ENCODE data around the gene NRG2. TPM values are rescaled to one million over a fixed set of nuclear protein-coding genes. Genes with fewer than 3 reads are reported as not detected.
A peak's percentile ranks its signal among the peaks of the same experiment; 100 is the strongest.

The NRG2 gene
- total and polyA plus RNA-seq, 7 experiments from 2014 or later = 0.05 to 0.22 (median 0.12) TPM; not detected in 3

DNA sequence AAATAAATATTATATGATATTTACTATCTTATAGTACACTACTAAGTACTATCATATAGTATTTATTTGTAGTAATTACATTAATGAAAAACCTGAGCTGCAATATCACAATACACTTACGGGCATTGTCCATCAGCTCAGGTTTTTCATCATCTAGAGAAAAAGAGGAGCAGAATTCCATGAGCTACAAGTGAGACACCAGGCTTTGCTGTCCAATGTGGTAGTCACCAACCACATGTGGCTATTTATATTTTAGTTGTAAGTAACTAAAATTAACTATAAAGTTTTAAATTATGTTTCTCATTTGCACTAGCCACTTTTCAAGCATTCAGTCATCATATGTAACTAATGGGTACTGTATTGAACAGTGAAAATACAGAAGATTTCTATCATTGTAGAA lies 13.8 kb upstream of the NRG2 start:
- Histone ChIP-seq H3K4me3 (ENCODE audit: low read length) (no peak overlapping the region), H3K27ac (ENCODE audit: low read depth, low read length) (no peak overlapping the region), H3K36me3 (ENCODE audit: control insufficient read depth in 2 of 3, insufficient read depth in 3 of 3, low read length in 3 of 3) (no peaks in the 10 kb centered on the region), H3K4me1 (ENCODE audit: control insufficient read depth in 2 of 2, insufficient read depth in 2 of 2, low read length in 2 of 2) (no peaks in the 10 kb centered on the region), H3K9me3 (ENCODE audit: control insufficient read depth in 2 of 3, low read length in 3 of 3) (no peaks in the 10 kb centered on the region), H3K27me3 (ENCODE audit: control insufficient read depth in 2 of 2, insufficient read depth in 2 of 2, low read length in 2 of 2) (no peaks in the 10 kb centered on the region)
- Mint-ChIP-seq H3K27ac (no peak overlapping the region), H3K4me3 (no peak overlapping the region), H3K4me1 (no peaks in the 10 kb centered on the region), H3K9me3 (no peaks in the 10 kb centered on the region), H3K36me3 (no peaks in the 10 kb centered on the region), H3K27me3 (peaks cover 0 to 11% (median 9%) of the 10 kb centered on the region in 5 donors)
- intact Hi-C loops (cut with micrococcal nuclease) = no loop called here
- CTCF ChIA-PET = interaction anchor here (0.7 kb wide), 1 partner anchor 86 kb away, joined by 4 read pairs; no protein-coding TSS in a partner anchor
- no peak for DNase-seq
- no peak for ATAC-seq
- POLR2A ChIA-PET = no interaction called here

GRCh38 chr5:140055152-140055551 lies 12.1 kb upstream of the NRG2 start:
- ATAC-seq = no peak
- POLR2A ChIA-PET = no interaction called here
- no peak overlapping the region for H3K27ac ChIP-seq (ENCODE audit: low read depth, low read length)
- no peaks in the 10 kb centered on the region for H3K4me1 ChIP-seq (ENCODE audit: control insufficient read depth in 2 of 2, insufficient read depth in 2 of 2, low read length in 2 of 2)
- intact Hi-C loops (cut with micrococcal nuclease) = no loop called here
- CTCF ChIA-PET = interaction anchor here (1.0 kb wide), 1 partner anchor 86 kb away, joined by 3 read pairs; no protein-coding TSS in a partner anchor
- no peaks in the 10 kb centered on the region for H3K9me3 ChIP-seq (ENCODE audit: control insufficient read depth in 2 of 3, low read length in 3 of 3)
- H3K4me1 Mint-ChIP-seq = no peaks in the 10 kb centered on the region
- peaks cover 0 to 16% (median 10%) of the 10 kb centered on the region in 5 donors for H3K27me3 Mint-ChIP-seq
- H3K27me3 ChIP-seq (ENCODE audit: control insufficient read depth in 2 of 2, insufficient read depth in 2 of 2, low read length in 2 of 2) = no peaks in the 10 kb centered on the region
- DNase-seq = no peak
- H3K4me3 ChIP-seq (ENCODE audit: low read length) = no peak overlapping the region
- H3K36me3 Mint-ChIP-seq = no peaks in the 10 kb centered on the region
- no peaks in the 10 kb centered on the region for H3K36me3 ChIP-seq (ENCODE audit: control insufficient read depth in 2 of 3, insufficient read depth in 3 of 3, low read length in 3 of 3)
- no peaks in the 10 kb centered on the region for H3K9me3 Mint-ChIP-seq
- no peak overlapping the region for H3K27ac Mint-ChIP-seq
- H3K4me3 Mint-ChIP-seq = no peak overlapping the region

- no peak overlapping the region for H3K4me3 Mint-ChIP-seq
- Histone ChIP-seq H3K27ac (ENCODE audit: low read depth, low read length) (no peak overlapping the region), H3K4me1 (ENCODE audit: control insufficient read depth in 2 of 2, insufficient read depth in 2 of 2, low read length in 2 of 2) (no peaks in the 10 kb centered on the region), H3K36me3 (ENCODE audit: control insufficient read depth in 2 of 3, insufficient read depth in 3 of 3, low read length in 3 of 3) (no peaks in the 10 kb centered on the region), H3K9me3 (ENCODE audit: control insufficient read depth in 2 of 3, low read length in 3 of 3) (no peaks in the 10 kb centered on the region), H3K27me3 (ENCODE audit: control insufficient read depth in 2 of 2, insufficient read depth in 2 of 2, low read length in 2 of 2) (no peaks in the 10 kb centered on the region), H3K4me3 (ENCODE audit: low read length) (no peak overlapping the region)
- ATAC-seq (no peak), DNase-seq (no peak)
- H3K27ac Mint-ChIP-seq = no peak overlapping the region
- H3K4me1 Mint-ChIP-seq = no peaks in the 10 kb centered on the region
- peaks cover 0 to 17% (median 12%) of the 10 kb centered on the region in 5 donors for H3K27me3 Mint-ChIP-seq
- ChIA-PET POLR2A (no interaction called here), CTCF (interaction anchor here (1.0 kb wide), 1 partner anchor 85 kb away, joined by 3 read pairs; no protein-coding TSS in a partner anchor)
- H3K9me3 Mint-ChIP-seq = no peaks in the 10 kb centered on the region
- no peaks in the 10 kb centered on the region for H3K36me3 Mint-ChIP-seq
- intact Hi-C loops (cut with micrococcal nuclease) = no loop called here
Measured at GRCh38 chr5:140054086-140054689, 11.1 kb upstream of the NRG2 start.

GRCh38 chr5:140051950-140052349 lies 8.9 kb upstream of the NRG2 start:
- Mint-ChIP-seq H3K9me3 (no peaks in the 10 kb centered on the region), H3K4me1 (no peaks in the 10 kb centered on the region), H3K27me3 (peaks cover 12 to 32% (median 26%) of the 10 kb centered on the region in 5 donors), H3K27ac (no peak overlapping the region), H3K4me3 (no peak overlapping the region), H3K36me3 (no peaks in the 10 kb centered on the region)
- Histone ChIP-seq H3K4me3 (ENCODE audit: low read length) (no peak overlapping the region), H3K4me1 (ENCODE audit: control insufficient read depth in 2 of 2, insufficient read depth in 2 of 2, low read length in 2 of 2) (no peaks in the 10 kb centered on the region), H3K27ac (ENCODE audit: low read depth, low read length) (no peak overlapping the region), H3K36me3 (ENCODE audit: control insufficient read depth in 2 of 3, insufficient read depth in 3 of 3, low read length in 3 of 3) (no peaks in the 10 kb centered on the region), H3K9me3 (ENCODE audit: control insufficient read depth in 2 of 3, low read length in 3 of 3) (no peaks in the 10 kb centered on the region), H3K27me3 (ENCODE audit: control insufficient read depth in 2 of 2, insufficient read depth in 2 of 2, low read length in 2 of 2) (no peaks in the 10 kb centered on the region)
- no peak for DNase-seq
- ChIA-PET POLR2A (no interaction called here), CTCF (no interaction called here)
- intact Hi-C loops (cut with micrococcal nuclease) = no loop called here
- ATAC-seq = no peak

GRCh38 chr5:140049713-140050112 lies 6.6 kb upstream of the NRG2 start:
- CTCF ChIA-PET = no interaction called here

DNA sequence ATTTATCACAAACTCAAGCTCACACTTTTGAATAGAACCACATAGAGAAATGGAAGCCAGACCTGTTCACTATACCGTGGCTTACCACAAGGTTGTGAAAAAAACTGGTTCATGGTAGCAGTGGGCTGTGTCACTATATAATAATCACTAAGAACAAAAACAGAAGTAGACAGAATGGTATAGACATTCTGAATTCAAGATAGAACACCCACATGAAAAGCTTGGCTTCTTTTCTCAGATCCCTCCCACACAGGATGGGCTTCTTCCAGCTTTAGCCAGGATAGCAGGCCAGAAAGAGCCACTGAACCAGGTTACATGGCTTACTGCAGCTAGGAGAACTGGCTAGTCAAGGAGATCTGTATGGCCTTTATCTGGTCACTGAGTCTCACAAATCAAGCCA lies 6.1 kb upstream of the NRG2 start:
- Mint-ChIP-seq H3K4me1 (peaks cover 0 to 7% (median 4%) of the 10 kb centered on the region in 7 donors), H3K36me3 (peaks cover 0 to 4% (median 0%) of the 10 kb centered on the region in 5 donors), H3K27me3 (peaks cover 33 to 42% (median 38%) of the 10 kb centered on the region in 5 donors), H3K27ac (no peak overlapping the region), H3K4me3 (no peak overlapping the region), H3K9me3 (no peaks in the 10 kb centered on the region)
- H3K9me3 ChIP-seq (ENCODE audit: control insufficient read depth in 2 of 3, low read length in 3 of 3) = no peaks in the 10 kb centered on the region
- DNase-seq (no peak), ATAC-seq (no peak)
- ChIA-PET POLR2A (no interaction called here), CTCF (interaction anchor here (1.2 kb wide), 1 partner anchor 36 kb away, joined by 3 read pairs; no protein-coding TSS in a partner anchor)
- H3K27me3 ChIP-seq (ENCODE audit: control insufficient read depth in 2 of 2, insufficient read depth in 2 of 2, low read length in 2 of 2) = peaks cover 0 to 14% of the 10 kb centered on the region in 2 donors
- H3K36me3 ChIP-seq (ENCODE audit: control insufficient read depth in 2 of 3, insufficient read depth in 3 of 3, low read length in 3 of 3) = no peaks in the 10 kb centered on the region
- intact Hi-C loops (cut with micrococcal nuclease) = no loop called here
- H3K4me3 ChIP-seq (ENCODE audit: low read length) = no peak overlapping the region
- H3K4me1 ChIP-seq (ENCODE audit: control insufficient read depth in 2 of 2, insufficient read depth in 2 of 2, low read length in 2 of 2) = no peaks in the 10 kb centered on the region
- no peak overlapping the region for H3K27ac ChIP-seq (ENCODE audit: low read depth, low read length)

More at GRCh38 chr5:140049713-140050112, 6.6 kb upstream of the NRG2 start:
- Histone ChIP-seq H3K27ac (ENCODE audit: low read depth, low read length) (no peak overlapping the region), H3K36me3 (ENCODE audit: control insufficient read depth in 2 of 3, insufficient read depth in 3 of 3, low read length in 3 of 3) (no peaks in the 10 kb centered on the region), H3K4me1 (ENCODE audit: control insufficient read depth in 2 of 2, insufficient read depth in 2 of 2, low read length in 2 of 2) (no peaks in the 10 kb centered on the region), H3K9me3 (ENCODE audit: control insufficient read depth in 2 of 3, low read length in 3 of 3) (no peaks in the 10 kb centered on the region), H3K27me3 (ENCODE audit: control insufficient read depth in 2 of 2, insufficient read depth in 2 of 2, low read length in 2 of 2) (peaks cover 0 to 10% of the 10 kb centered on the region in 2 donors), H3K4me3 (ENCODE audit: low read length) (no peak overlapping the region)
- H3K4me3 Mint-ChIP-seq = no peak overlapping the region
- no peak for ATAC-seq
- peaks cover 28 to 37% (median 32%) of the 10 kb centered on the region in 5 donors for H3K27me3 Mint-ChIP-seq
- H3K4me1 Mint-ChIP-seq = peaks cover 0 to 2% (median 0%) of the 10 kb centered on the region in 7 donors
- POLR2A ChIA-PET = no interaction called here
- intact Hi-C loops (cut with micrococcal nuclease) = no loop called here
- no peaks in the 10 kb centered on the region for H3K9me3 Mint-ChIP-seq
- no peak overlapping the region for H3K27ac Mint-ChIP-seq
- H3K36me3 Mint-ChIP-seq = no peaks in the 10 kb centered on the region
- no peak for DNase-seq

- Mint-ChIP-seq H3K9me3 (no peaks in the 10 kb centered on the region), H3K27me3 (peaks cover 67 to 75% (median 70%) of the 10 kb centered on the region in 5 donors), H3K4me3 (peak overlapping the region in 9 of 10 donors; percentile 66 to 85 (median 80)), H3K4me1 (peaks cover 6 to 26% (median 16%) of the 10 kb centered on the region in 7 donors), H3K27ac (no peak overlapping the region), H3K36me3 (peaks cover 0 to 4% (median 0%) of the 10 kb centered on the region in 5 donors)
- intact Hi-C loops (cut with micrococcal nuclease) = no loop called here
- no peak overlapping the region for H3K4me3 ChIP-seq (ENCODE audit: low read length)
- no peak overlapping the region for H3K27ac ChIP-seq (ENCODE audit: low read depth, low read length)
- peaks cover 3 to 6% of the 10 kb centered on the region in 2 donors for H3K4me1 ChIP-seq (ENCODE audit: control insufficient read depth in 2 of 2, insufficient read depth in 2 of 2, low read length in 2 of 2)
- CTCF ChIA-PET = no interaction called here
- H3K27me3 ChIP-seq (ENCODE audit: control insufficient read depth in 2 of 2, insufficient read depth in 2 of 2, low read length in 2 of 2) = peaks cover 0 to 24% of the 10 kb centered on the region in 2 donors
- POLR2A ChIA-PET = no interaction called here
- no peak for ATAC-seq
- peak in 1 of 9 donors; percentile 6 for DNase-seq
- no peaks in the 10 kb centered on the region for H3K36me3 ChIP-seq (ENCODE audit: control insufficient read depth in 2 of 3, insufficient read depth in 3 of 3, low read length in 3 of 3)
- no peaks in the 10 kb centered on the region for H3K9me3 ChIP-seq (ENCODE audit: control insufficient read depth in 2 of 3, low read length in 3 of 3)
Measured at GRCh38 chr5:140044041-140044440, 942 bp upstream of the NRG2 start.
